Anterior cingulate cortex (tissue), 58 donors: ENCODE results near the gene PRSS38.

Experiments used
- DNase-seq, 58 donors: peaks; one replicate each; lab custom pipeline; 2025; lab: John Stamatoyannopoulos, UW

Gene PRSS38

DNA sequence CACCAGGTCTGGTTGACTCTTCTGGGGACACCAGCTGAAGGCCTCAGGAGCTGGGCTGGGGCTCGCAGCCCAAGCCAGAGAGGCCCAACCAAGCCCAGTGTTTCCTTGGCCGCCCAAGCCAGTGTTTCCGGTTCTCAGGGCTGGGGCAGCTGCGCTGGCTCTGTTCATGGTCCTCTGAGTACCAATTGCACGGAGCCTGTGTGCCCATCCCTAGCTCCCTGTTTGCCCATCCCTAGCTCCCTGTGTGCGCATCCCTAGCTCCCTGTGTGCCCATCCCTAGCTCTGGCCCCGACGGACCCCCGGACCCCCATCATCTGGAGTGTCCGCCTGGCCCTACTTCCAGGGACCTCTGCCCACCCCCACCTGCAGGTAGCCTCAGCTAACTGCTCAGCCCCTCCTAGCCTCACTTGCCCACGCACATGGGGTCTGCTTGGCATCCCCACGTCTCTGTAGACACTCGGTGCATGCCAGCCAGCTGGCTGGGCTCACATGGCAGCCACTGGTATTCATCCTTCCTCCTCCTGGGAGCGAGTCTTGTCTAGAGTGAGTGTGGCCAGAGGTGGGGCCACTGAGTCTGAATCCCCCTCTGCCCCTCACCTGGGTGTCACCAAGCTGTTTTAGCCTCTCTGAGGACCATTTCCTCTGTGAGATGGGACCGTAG is 68.3 kb downstream of the PRSS38 start:
- no peak for DNase-seq

DNA sequence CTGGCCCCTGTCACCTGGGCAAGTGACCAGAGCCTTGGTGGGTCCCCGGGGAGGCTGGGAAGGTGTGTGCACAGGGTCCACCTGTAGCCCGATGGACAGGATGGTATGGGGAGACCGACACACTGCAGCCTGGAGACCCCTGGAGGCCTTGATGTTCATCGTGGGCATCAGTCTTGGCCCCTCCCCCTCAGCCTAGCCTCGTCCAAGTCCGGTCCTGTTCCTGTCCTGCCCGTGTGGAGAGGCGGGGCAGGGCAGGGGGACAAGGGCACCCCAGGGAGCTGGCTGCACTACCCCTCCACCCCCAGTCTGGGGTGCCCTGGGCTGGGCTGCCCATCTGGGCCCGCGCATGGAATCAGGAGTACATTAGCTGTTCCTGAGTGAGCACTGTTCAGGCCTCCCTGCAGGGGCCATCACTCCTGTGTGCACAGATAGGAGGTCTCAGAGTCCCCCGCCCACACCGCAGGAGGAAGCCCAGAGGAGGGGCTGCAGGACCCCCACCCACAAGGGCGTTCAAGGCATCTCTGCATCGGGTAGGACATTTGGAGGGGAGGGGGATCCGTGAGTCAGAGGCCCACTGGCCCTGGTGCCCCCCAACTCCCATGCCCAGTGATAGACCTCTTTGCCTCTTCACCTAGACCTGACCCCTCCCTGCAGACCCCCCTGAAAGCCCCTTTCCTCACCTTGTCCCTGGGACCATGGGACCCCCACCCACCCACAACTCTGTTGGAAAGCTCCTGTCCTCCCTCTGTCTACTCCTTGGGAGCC is 69.1 kb downstream of the PRSS38 start:
- no peak for DNase-seq

DNA sequence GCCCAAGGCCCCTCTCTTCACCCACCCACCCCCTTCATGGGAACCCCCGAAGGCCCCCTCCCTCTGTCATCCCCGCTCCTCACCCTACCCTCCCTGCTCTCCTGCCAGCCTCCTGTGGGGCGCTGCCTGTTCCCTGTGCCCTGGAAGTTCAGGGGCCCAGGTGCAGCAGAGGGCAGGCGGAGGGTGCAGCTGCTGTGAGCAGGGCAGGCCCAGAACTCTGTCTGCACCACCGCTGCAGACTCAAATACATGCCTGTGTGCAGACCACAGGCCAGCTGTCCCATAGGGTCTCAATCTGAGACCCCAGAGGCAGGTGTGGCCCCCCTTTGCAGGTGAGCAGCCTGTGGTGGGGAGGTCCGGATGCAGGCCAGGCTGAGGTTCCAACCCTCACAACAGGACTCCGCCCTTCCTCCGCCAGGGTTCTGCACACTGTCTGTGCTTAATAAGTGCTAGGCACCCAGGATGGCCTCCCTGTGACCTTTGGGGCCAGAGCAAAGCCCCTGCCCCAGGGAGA is 69.7 kb downstream of the PRSS38 start:
- DNase-seq = no peak

DNA sequence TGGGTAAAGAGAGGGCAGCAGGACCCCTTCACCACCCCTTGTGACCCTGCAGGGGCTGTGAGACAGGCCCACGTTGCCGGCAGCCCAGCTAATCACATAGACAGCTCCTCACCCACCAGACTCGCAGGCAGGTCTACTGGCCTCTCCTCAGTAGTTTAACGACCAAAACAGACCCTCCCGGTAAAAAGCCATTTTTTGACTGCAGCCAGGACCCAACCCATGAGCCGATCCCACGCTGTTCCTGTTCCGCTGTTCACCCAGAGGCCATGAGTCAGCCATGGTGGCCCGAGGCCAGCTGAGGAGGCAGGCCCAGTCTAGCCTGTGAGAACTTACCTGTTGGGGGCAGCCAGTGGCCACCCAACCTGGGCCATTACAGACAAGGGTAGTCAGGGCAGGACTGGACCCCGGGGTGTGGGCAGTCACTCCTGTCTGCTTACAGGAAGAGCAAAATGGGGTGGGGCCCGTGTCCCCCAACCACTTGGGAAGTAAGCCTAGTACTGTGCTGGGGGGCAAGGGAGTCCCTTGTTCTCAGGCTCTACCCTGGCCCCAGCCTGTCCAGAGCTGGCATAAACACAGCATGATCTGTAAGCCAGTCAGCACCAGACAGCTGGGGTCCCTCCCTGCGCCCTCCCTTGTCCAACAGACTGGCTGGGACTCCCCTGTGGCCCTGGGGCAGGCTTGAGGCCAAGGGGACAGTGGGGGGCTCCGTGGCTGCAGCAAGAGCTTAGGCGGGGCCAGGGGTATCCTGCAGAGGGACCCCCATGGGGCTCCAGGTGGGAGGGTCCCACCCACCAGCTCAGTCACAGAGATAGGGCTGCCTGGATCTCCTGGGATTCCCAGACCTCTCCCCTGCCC is 70.4 kb downstream of the PRSS38 start:
- no peak for DNase-seq

DNA sequence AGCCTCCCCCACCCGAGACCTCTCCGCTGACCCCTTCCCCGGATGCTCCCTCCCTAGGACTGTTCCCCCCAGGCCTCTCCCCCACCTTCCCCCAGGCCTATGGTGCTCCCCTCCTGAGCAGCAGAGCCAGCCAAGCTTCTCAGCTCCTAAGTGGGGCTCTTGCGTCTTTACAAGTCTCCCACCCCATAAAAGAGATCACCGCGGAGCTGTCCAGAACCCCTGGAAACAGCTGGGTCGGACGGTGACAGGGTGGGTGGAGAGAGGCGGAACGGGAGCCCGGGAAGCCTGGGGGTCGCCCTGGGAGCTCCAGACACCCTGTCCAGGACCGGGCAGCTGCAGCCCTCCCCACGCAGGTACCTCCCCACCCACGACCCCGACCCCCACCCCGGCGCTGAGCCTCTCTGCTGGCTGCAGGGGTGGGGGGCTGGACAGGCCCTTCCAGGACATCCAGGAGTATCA is 71.1 kb downstream of the PRSS38 start:
- no peak for DNase-seq

DNA sequence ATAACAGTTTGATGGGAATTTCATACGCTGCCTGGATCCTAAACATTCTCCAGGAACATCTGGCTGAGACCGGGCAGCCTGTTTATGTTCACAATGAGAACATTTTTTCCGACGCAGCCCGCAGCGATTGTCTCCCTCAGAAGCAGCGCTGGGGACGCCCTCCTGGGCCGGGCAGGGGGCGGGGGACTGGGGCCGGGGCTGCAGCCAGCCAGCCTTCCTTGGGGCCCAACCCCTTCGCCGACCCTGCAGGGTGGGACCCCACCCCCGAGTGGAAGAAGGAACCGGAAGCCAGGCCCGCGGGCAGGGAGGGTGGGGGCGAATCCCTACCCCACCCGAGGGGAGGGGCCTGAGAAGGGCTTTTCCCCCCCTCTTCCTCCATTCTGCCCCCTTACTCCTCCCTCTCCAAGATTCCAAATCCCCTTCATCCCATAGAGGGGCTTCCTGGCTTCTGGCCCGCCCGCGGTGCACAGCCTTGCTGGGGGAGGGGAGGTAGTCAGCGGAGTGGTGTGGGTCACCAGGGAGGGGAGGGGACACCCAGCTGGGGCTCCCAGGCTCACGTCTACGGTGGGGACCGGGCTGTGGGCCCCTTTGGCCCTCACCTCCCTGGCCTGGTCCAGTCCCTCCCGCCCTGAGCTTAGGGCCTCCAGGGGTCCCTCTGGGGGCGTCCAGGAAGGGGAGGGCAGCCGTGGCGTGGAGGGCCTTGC is 71.7 kb downstream of the PRSS38 start:
- peak in 1 of 58 donors; percentile 14 for DNase-seq

DNA sequence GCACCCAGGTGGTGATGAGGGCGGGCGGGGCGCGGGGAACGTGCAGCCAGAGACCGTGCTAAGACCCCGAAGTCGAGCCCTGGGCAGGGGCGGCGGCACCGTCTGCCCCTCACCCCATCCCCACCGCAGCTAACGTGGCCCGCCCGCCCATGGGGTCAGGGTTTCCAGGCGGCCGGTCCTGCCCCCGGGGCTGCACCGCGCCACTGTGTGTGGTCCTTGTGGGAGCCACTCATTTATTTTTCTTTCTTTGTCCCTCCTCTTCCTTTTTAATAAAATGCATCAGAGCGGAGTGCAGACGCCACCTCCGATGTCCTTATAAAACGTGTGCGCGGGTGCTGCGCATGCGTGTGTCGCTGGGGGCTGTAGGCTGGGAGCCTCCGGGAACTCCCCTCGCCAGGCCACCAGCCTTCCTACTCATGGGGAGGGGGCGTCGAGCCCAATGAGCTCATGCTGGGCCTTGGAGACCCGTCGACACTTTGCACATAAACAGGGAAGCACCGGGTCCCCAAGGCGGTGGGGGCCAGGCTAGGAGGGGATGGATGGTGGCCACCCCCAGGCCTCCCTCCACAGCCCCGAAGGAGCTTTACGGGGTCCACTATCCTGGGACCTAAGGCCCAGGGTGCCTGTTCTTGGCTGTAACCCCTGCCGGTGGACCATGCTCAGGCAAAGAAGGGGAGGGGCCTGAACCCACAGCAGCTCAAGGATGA is 72.4 kb downstream of the PRSS38 start:
- no peak for DNase-seq

DNA sequence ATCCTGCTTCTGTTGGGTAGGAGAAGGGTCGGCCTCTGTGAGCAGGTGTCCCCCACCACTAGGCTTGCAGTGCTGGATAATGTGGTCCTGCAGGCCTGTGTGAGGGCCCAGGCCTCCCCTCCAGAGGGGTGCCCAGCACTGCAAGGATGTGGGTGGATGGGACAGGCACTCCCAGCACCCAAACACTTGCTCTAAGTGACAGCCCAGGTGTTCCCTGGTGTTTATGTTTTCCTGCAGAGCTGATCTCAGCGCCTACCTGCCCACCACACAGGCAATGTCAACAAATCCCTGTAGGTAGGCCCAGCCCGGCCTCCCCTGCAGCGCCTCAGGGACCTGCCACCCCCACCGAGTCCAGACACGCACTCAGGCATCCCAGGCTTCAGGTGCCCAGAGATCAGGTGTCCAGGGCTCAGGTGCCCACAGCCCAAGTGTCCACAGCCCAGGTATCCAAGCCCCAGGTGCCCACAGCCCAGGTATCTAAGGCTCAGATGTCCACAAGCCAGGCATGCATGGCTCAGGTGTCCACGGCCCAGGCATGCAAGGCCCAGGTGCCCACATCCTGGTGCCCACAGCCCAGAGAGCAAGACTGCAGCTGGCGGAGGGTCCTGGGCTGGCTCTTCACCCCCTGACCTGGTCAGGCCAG is 73.0 kb downstream of the PRSS38 start:
- no peak for DNase-seq

DNA sequence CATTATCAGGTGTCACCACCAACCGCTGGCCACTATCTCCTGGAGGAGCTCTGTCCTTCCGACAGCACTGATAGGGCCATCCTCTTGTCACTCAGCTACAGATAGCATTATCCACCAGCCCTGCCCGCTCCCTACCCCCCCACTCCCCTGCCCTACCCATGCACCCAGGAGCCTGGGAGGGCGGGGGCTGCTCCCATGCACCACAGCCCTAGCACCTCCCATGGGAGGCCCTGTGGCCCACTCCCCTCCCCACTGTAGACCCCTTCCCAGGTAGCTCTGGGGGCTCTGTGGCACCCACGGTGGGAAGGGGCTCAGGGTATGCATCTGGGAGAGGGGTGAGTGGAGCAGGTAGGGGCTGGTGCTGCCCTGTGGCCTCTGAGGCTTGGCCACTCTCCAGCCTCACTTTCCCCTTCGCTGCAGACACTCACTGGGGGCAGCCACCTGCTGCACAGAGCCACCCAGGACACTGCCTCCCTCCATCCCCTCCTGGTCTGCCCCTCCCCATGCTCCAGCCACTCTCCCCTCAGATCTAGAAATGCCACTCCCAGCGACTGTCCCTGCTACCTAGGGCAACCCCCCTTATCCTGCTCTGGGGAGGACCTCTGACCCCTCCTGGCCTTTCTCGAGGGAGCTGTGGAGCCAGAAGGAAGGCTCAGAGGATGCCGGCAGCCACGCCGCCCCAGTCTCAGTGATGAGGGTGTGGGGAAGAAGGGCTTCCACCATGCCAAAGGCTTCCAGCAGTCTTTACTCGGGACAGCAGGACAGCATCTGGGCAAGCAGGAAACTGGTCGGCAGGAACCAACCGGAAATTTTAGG is 73.8 kb downstream of the PRSS38 start:
- DNase-seq = no peak

DNA sequence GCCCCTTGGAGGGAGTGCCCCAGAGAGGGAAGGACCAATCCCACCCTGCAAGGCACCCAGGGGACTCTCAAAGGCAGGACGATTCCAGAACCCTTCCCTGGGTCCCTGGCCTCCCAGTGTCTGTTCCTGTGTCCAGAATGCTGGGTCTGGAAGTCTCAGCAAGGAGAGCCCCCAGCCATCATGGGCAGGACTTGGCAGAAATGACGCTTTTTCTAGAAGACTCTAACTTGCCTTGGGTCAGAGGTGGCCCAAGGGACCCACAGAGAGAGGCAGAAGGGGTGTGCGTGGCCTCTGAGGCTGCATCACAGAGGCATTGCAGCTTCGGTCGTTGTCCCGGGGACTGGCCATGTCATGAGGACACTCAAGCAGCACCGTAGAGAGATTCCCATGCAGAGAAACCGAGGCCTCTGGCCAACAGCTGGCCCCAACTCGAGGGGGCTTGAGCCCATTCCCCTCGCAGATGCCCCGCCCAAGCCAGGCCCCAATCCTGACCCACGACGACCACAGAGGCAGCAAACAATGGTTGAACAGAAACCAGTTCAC is 74.5 kb downstream of the PRSS38 start:
- no peak for DNase-seq

DNA sequence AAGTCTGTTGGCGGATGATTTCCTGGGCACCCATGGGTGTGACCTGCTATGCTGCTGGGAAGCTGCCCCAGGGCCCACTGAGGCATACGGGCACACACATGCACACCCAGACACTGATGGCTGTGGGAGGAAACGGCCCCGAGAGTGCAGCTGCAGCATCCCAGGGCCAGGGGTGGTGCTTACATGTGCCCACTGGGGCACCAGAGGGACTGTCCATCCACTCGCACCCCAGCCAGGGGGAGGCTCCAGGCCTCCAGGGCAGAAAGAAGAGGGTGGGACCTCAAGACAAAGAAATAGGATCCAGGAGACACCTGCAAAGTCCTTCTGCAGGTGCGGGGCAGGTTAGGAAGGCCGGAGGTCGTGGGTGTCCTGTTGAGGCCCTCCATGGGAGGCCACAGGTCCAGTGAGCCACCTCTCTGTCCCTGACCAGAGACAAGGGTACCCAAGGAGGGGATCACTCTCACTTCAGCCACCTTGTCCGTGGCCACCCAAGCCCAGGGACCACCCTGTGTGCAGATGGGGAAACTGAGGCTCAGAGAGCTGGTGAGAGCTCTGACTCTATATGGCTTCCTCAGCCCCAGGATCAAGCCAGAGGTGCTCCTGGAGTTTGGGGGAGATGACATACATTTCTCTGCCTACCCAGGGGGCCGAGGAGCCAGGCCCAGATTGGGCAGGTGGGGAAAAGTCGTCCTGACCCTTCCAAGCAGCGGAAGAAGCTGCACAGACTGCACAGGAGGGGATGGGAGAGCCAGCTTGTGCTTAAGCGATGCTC is 75.2 kb downstream of the PRSS38 start:
- no peak for DNase-seq

DNA sequence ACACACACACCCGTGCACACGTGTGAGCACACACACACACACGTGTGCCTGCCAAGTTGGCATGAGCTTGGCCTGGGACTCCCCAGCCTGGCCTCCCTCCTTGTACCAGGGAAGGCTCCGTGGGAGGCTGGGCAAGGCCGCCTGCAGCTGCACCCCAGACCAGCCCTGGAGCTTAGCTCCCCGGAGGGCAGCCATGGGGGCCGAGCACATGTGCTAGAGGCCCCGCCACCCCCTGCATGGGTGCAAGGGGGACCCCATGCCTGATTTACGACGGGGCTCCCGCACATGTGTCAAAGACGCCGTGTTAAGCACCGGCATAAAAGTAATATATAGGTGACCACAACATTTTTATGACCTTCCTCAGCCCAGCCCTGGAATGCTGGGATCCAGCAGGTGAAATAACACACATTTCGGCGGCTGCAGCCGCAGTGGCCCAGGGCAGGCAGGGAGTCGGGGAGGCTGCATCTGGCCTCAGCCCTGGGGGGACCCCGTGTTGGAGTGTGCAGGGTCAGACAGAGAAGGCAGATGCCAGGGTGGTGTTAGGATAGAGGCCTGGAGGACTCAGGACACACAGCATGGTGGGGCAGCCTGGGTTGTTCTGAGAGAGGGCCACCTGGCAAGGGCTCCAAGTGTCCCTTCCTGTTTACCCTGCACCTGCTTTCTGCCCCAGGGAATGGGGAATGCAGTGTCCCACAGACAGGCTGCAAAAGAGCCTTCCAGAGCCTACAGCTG is 75.9 kb downstream of the PRSS38 start:
- DNase-seq = no peak

DNA sequence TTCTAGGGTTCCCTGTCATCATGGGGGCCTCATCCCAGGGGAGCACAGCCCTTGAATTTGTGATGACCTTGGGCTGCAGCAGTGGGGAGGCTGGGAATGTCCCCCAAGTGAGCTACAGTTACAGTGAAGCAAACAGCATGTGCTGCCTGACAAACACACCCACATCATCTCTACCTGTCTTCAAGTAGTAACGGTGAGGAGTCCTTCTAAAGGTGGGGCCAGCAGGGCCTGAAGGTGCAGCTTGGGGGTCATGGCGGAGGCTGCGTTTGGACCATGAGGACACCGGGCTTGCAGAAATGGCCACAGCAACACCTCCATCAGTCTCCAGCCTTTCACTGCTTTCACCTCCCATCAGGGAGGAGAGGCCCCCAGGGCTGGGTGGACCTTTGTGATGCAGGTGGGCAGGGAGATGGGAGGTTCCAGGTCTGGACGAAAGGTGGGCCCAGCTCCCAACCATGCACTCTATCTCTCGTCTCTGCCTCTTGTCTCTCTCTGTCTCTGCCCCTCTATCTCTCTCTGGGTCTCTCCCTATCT is 76.5 kb downstream of the PRSS38 start:
- no peak for DNase-seq

DNA sequence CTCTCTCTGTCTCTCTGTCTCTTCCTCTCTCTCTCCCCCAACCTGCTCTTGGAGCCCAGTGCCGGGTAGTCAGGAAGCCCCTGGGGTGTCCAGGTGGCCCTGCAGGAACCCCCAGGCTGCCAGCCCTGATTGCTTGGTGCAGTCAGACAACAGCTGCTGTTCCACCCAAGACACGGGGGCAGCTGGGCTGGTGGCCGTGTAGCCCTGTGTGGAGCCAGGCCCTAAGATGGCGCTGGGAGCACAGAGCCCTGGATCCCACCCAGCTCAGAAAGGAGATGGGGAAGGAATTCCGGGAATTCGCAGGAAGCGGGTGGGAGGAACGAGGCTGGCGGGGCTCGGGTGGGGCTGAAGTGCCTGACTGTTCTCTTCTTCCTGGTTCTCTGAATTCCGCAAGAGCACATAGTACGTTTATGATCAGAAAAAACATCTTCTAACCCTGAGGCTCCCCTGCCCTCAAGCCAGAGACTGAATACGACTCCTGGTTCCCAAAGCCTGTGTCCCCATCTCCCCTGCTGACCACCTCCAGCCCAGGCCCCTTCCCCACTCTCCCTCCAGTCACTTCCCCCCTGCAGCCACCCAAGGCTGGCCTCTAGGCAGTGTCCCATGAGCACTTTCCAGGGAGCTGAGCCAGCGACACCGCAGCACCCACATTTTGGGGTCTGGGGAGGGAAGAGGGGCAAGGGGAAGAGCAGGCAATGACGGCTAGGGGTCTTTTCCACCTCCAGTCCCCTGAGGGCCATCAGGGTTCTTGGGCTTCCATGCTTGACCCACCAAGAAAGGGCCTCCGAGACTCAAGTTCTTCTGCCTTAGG is 77.2 kb downstream of the PRSS38 start:
- DNase-seq = no peak

DNA sequence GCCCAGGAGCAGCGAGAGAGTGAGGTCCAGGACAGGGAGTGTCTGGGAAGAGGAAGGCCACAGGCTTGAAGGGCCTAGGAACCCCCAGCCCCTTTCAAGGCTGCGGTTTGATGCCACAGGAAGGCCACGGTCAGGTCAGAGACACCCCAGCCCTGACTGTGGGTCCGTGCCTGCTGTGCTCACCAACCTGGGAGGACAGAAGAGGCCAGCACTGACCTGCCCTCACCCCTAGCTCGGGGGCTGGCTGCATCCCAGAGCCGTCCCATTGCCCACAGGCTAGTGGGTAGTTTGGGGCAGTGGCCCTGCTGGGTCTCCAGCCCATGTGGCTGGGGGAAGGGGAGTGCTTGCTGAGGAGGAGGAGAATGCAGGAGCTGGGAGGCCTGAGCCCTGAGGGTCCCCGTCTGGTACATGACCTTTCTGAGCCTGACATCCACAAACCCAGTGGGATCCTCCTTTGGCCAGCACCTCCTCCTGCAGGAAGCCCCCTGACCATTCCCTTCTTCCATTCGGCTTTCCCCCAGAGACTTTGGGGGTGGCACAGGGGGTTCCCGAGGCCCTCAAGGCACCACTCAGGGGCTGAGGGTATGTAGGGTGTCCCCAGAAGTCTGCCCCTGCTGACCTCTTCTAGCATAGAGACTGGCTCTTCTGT is 77.9 kb downstream of the PRSS38 start:
- no peak for DNase-seq
